ENCODE measurements around the gene RNF5.

Gene RNF5

GRCh38 chr6:32168807-32169591 lies 9.2 kb upstream of the RNF5 start:
- peak overlapping the region; percentile 14 for H3K27ac ChIP-seq (ENCODE audit: low read length)
- no peaks in the 10 kb centered on the region for H3K27me3 ChIP-seq (ENCODE audit: low read depth, low read length)
- peaks cover 0 to 15% of the 10 kb centered on the region in 2 donors for H3K4me1 ChIP-seq (ENCODE audit: control insufficient read depth in 1 of 2, insufficient read depth in 2 of 2, low read length in 2 of 2)
- H3K9me3 ChIP-seq (ENCODE audit: control insufficient read depth in 1 of 2, low read length in 2 of 2) = no peaks in the 10 kb centered on the region
- no peak overlapping the region for H3K4me3 ChIP-seq (ENCODE audit: low read depth in 1 of 2, low read length in 2 of 2)
- peaks cover 38 to 57% of the 10 kb centered on the region in 2 donors for H3K36me3 ChIP-seq (ENCODE audit: control insufficient read depth in 1 of 2, insufficient read depth in 2 of 2, low read length in 2 of 2)

DNA sequence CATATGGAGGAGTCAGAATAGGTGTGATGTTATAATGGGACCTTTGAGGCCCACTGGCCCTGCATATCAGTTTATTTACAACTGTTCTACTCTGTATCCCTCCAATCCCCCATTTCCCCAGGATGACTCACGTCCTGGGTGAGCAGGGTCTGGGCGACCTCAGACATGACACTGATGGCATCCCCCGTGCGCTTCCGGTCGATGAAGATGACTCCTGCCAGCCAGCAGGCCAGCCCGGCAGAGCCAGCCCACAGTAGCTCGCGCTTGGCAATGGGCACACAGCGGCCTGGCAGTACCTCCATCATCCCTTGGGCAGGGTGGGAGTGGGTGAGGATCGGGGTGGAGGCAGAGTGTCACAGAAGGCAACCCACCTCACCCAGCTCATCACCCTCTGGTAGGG lies 7.9 kb upstream of the RNF5 start:
- H3K9me3 ChIP-seq (ENCODE audit: control insufficient read depth in 1 of 2, low read length in 2 of 2) = no peaks in the 10 kb centered on the region
- H3K36me3 ChIP-seq (ENCODE audit: control insufficient read depth in 1 of 2, insufficient read depth in 2 of 2, low read length in 2 of 2) = peaks cover 38 to 57% of the 10 kb centered on the region in 2 donors
- H3K4me3 ChIP-seq (ENCODE audit: low read depth in 1 of 2, low read length in 2 of 2) = no peak overlapping the region
- H3K27ac ChIP-seq (ENCODE audit: low read length) = no peak overlapping the region
- H3K4me1 ChIP-seq (ENCODE audit: control insufficient read depth in 1 of 2, insufficient read depth in 2 of 2, low read length in 2 of 2) = peaks cover 6 to 28% of the 10 kb centered on the region in 2 donors
- no peaks in the 10 kb centered on the region for H3K27me3 ChIP-seq (ENCODE audit: low read depth, low read length)

DNA sequence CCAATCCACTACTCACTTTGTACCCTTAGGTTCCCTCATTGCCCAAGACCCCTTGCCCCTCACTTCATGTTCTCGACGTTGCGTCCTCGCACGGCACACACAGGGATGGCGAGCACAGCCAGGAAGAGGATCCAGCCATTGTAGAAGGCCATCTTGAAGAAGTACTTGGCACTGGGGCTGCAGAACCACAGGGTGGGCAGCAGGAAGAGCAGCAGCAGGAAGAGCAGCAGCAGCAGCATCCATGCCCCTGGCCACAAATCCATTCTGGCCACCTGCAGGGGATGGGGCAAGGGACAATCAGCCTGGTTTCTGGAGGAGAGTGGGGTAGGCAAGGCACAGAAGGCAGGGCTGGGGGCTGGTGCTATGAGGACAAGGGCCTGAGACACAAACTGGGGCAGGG lies 7.0 kb upstream of the RNF5 start:
- no peak overlapping the region for H3K4me3 ChIP-seq (ENCODE audit: low read depth in 1 of 2, low read length in 2 of 2)

DNA sequence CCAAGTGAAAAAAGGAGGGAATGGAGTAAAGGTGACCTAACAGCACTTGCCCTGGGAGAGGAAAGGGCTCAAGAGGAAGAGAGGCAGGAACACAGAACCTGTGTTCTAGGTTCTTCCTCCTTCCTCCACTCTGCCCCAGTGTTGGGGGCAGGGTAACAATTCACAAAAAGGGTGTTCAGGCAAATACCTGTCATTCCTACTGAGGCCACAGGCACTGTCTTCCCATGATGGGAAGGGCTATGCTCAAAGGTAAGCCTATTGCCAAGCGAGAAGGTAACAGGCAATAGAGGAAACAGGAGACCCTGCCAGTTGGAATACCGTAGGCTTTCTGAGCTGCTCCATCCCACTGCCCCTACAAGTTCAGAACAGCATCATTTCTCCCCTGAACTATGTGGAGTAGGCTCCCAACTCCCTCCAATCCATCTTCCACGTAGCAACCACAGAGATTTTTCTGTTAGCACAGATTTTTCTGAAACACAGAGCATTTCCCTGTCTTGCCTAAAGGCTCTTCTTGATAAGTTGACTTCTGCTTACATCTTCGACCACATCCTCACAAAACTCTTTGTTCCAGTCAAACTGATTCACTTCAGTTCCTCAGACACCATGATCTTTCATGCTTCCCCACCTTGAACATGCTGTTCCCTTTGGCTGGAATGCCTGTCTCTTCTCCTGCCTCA lies 5.0 kb upstream of the RNF5 start:
- Histone ChIP-seq H3K27ac (ENCODE audit: low read length) (no peak overlapping the region), H3K4me3 (ENCODE audit: low read depth in 1 of 2, low read length in 2 of 2) (no peak overlapping the region), H3K27me3 (ENCODE audit: low read depth, low read length) (no peaks in the 10 kb centered on the region), H3K36me3 (ENCODE audit: control insufficient read depth in 1 of 2, insufficient read depth in 2 of 2, low read length in 2 of 2) (peaks cover 25 to 34% of the 10 kb centered on the region in 2 donors), H3K4me1 (ENCODE audit: control insufficient read depth in 1 of 2, insufficient read depth in 2 of 2, low read length in 2 of 2) (peaks cover 21 to 34% of the 10 kb centered on the region in 2 donors), H3K9me3 (ENCODE audit: control insufficient read depth in 1 of 2, low read length in 2 of 2) (no peaks in the 10 kb centered on the region)

More for the DNA sequence above, 7.0 kb upstream of the RNF5 start:
- Histone ChIP-seq H3K27me3 (ENCODE audit: low read depth, low read length) (no peaks in the 10 kb centered on the region), H3K27ac (ENCODE audit: low read length) (no peak overlapping the region), H3K36me3 (ENCODE audit: control insufficient read depth in 1 of 2, insufficient read depth in 2 of 2, low read length in 2 of 2) (peaks cover 33 to 49% of the 10 kb centered on the region in 2 donors), H3K9me3 (ENCODE audit: control insufficient read depth in 1 of 2, low read length in 2 of 2) (no peaks in the 10 kb centered on the region), H3K4me1 (ENCODE audit: control insufficient read depth in 1 of 2, insufficient read depth in 2 of 2, low read length in 2 of 2) (peaks cover 10 to 32% of the 10 kb centered on the region in 2 donors)

DNA sequence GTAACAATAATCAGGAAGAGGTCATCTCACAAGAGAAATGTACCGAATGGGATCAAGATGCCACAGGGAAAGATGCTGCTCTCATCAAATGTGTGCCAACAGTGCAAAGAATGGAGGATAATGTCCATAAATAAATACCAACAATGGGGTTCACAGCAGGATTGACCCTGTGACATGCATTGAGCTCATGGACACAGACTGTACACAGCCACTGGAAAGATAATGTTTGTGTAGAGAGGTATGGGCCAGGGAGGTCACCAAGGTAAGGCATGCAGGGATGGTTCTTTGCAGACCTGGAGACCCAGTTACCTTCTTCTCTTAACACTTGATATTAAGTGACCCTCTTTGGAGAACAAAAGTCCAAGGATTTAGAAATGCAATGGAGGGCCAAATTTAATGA lies 3.8 kb upstream of the RNF5 start:
- Histone ChIP-seq H3K4me3 (ENCODE audit: low read depth in 1 of 2, low read length in 2 of 2) (no peak overlapping the region), H3K4me1 (ENCODE audit: control insufficient read depth in 1 of 2, insufficient read depth in 2 of 2, low read length in 2 of 2) (peaks cover 28 to 40% of the 10 kb centered on the region in 2 donors), H3K27me3 (ENCODE audit: low read depth, low read length) (no peaks in the 10 kb centered on the region), H3K36me3 (ENCODE audit: control insufficient read depth in 1 of 2, insufficient read depth in 2 of 2, low read length in 2 of 2) (peaks cover 15 to 22% of the 10 kb centered on the region in 2 donors), H3K9me3 (ENCODE audit: control insufficient read depth in 1 of 2, low read length in 2 of 2) (no peaks in the 10 kb centered on the region), H3K27ac (ENCODE audit: low read length) (no peak overlapping the region)

- Histone ChIP-seq H3K9me3 (ENCODE audit: control insufficient read depth in 1 of 2, low read length in 2 of 2) (no peaks in the 10 kb centered on the region), H3K36me3 (ENCODE audit: control insufficient read depth in 1 of 2, insufficient read depth in 2 of 2, low read length in 2 of 2) (peaks cover 6 to 16% of the 10 kb centered on the region in 2 donors), H3K4me1 (ENCODE audit: control insufficient read depth in 1 of 2, insufficient read depth in 2 of 2, low read length in 2 of 2) (peaks cover 35 to 48% of the 10 kb centered on the region in 2 donors), H3K27me3 (ENCODE audit: low read depth, low read length) (no peaks in the 10 kb centered on the region), H3K27ac (ENCODE audit: low read length) (peak overlapping the region; percentile 82), H3K4me3 (ENCODE audit: low read depth in 1 of 2, low read length in 2 of 2) (peak overlapping the region; percentile 80 to 84)
Observed at GRCh38 chr6:32175322-32175710, 2.9 kb upstream of the RNF5 start.

- Histone ChIP-seq H3K36me3 (ENCODE audit: control insufficient read depth in 1 of 2, insufficient read depth in 2 of 2, low read length in 2 of 2) (peaks cover 7 to 14% of the 10 kb centered on the region in 2 donors), H3K27me3 (ENCODE audit: low read depth, low read length) (no peaks in the 10 kb centered on the region), H3K4me1 (ENCODE audit: control insufficient read depth in 1 of 2, insufficient read depth in 2 of 2, low read length in 2 of 2) (peaks cover 35 to 48% of the 10 kb centered on the region in 2 donors), H3K9me3 (ENCODE audit: control insufficient read depth in 1 of 2, low read length in 2 of 2) (no peaks in the 10 kb centered on the region), H3K27ac (ENCODE audit: low read length) (peak within 1 kb of the TSS; percentile 99), H3K4me3 (ENCODE audit: low read depth in 1 of 2, low read length in 2 of 2) (peak within 1 kb of the TSS; percentile 80 to 84)
Observed at GRCh38 chr6:32175711-32176475, 2.3 kb upstream of the RNF5 start, which contains the start of gene AGPAT1. AGPAT1 (minus strand) TSS chr6:32176084; CDS start chr6:32171496, 4,588 bp downstream.

DNA sequence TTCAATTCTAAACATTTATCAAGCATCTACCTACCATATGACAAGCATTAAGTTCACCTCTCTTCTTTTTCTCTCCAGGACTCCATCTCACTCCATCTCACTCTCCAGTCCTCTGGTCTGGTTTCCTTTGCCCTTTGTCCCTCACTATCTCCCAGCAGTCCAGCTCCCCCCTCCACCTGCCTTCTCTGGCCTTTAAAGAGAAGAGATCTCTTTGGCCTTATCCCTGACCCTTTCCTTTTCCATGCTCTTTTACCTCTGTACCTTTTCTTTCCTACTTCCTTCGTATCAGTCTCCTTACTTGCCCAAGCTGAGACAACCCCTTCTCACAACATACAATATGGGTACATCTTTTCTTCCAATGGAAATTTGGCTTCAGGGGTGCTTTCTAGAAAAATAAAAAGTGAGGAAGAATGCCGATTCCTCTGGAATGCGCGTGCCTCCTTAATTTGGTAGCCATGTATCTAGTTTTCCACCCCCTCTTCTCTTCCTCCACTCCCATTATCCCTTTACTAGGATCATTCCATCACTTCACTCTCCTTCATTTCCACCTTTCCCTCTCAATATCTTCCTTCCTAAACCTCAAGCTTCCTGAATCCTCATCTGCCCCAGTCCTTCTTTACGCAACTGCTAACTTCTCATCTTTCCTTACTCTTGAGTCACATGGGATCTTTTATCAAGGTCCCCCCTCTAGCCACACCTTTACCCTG lies 1.6 kb upstream of the RNF5 start:
- Histone ChIP-seq H3K36me3 (ENCODE audit: control insufficient read depth in 1 of 2, insufficient read depth in 2 of 2, low read length in 2 of 2) (peaks cover 10 to 17% of the 10 kb centered on the region in 2 donors), H3K27ac (ENCODE audit: low read length) (peak overlapping the region; percentile 99), H3K4me1 (ENCODE audit: control insufficient read depth in 1 of 2, insufficient read depth in 2 of 2, low read length in 2 of 2) (peaks cover 35 to 48% of the 10 kb centered on the region in 2 donors), H3K27me3 (ENCODE audit: low read depth, low read length) (no peaks in the 10 kb centered on the region), H3K9me3 (ENCODE audit: control insufficient read depth in 1 of 2, low read length in 2 of 2) (no peaks in the 10 kb centered on the region), H3K4me3 (ENCODE audit: low read depth in 1 of 2, low read length in 2 of 2) (peak overlapping the region; percentile 80 to 84)

GRCh38 chr6:32177183-32177787 lies 920 bp upstream of the RNF5 start:
- peaks cover 35 to 51% of the 10 kb centered on the region in 2 donors for H3K4me1 ChIP-seq (ENCODE audit: control insufficient read depth in 1 of 2, insufficient read depth in 2 of 2, low read length in 2 of 2)
- H3K9me3 ChIP-seq (ENCODE audit: control insufficient read depth in 1 of 2, low read length in 2 of 2) = no peaks in the 10 kb centered on the region
- H3K36me3 ChIP-seq (ENCODE audit: control insufficient read depth in 1 of 2, insufficient read depth in 2 of 2, low read length in 2 of 2) = peaks cover 12 to 19% of the 10 kb centered on the region in 2 donors
- H3K27me3 ChIP-seq (ENCODE audit: low read depth, low read length) = no peaks in the 10 kb centered on the region
- peak overlapping the region; percentile 80 to 84 for H3K4me3 ChIP-seq (ENCODE audit: low read depth in 1 of 2, low read length in 2 of 2)
- peak overlapping the region; percentile 99 for H3K27ac ChIP-seq (ENCODE audit: low read length)

All from muscle layer of duodenum (tissue), 2 donors.